ENCODE results near the gene SOAT1. TPM values are rescaled to one million over a fixed set of nuclear protein-coding genes. Genes with fewer than 3 reads are reported as not detected.
A peak's percentile ranks its signal among the peaks of the same experiment; 100 is the strongest.

Gene SOAT1
- total and polyA plus RNA-seq, 2 of the 4 experiments (the other 2 are of a cell fraction), result 19.5 to 19.8 TPM

DNA sequence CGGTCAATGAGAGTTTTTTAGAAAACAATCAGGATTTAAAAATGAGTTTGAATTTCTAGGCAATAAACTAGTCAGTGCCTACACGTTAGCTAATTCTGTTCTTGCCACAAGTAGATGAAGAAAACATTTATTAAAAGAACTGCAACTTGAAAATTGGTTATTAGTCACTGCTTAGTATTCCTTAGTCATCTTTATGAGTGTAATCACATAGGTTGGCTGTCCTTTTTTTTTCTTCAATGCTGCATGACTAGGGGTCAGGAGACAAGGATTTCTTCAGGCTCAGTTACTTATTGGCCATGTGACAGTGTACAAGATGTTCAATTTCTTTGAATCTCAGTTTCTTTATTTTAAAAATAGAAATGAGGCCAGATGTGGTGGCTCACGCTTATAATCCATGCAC is 17.1 kb downstream of the SOAT1 start:
- POLR2A ChIA-PET (ENCODE audit: unreplicated experiment), result no interaction called here
- BruUV-seq (replicated peaks), result no TSS peak
- H2BK15ac ChIP-seq (ENCODE audit: low read depth, low read length), result no peak overlapping the region
- H4K8ac ChIP-seq (ENCODE audit: low read depth in 2 of 2, low read length in 2 of 2), result peak overlapping the region in 1 of 2 experiments; percentile 32; a peak in 2 of 4 replicates
- no peak overlapping the region for H2AFZ ChIP-seq (replicated peaks; ENCODE audit: low read length, poor library complexity)
- H3K4me1 ChIP-seq (ENCODE audit: control insufficient read depth, insufficient read depth, low read length), result peaks cover 2% of the 10 kb centered on the region; the same call in 1 of the 2 replicates
- H3K9me3 ChIP-seq (ENCODE audit: control insufficient read depth, insufficient read depth, low read length), result no peaks in the 10 kb centered on the region
- H3K79me1 ChIP-seq (ENCODE audit: low read depth in 1 of 2, low read length in 2 of 2), result peaks cover 48 to 51% of the 10 kb centered on the region in 2 experiments
- WGBS, 2 experiments (ENCODE audit: extremely low coverage in 2 of 2, insufficient read length in 1 of 2), result no CpG with 5 or more reads among the region's 3 CpGs
- no peak overlapping the region for H3K4me3 ChIP-seq (ENCODE audit: insufficient read depth, low read depth, low read length)
- no peak overlapping the region for H4K5ac ChIP-seq (ENCODE audit: low read depth, low read length)
- H3K27ac ChIP-seq (ENCODE audit: insufficient read depth, low read length), result no peak overlapping the region; the same call in 1 of the 2 replicates
- in situ Hi-C loops (cut with MboI; ENCODE audit: low sequenced_read_pairs), result no loop called here
- CTCF ChIA-PET, result no interaction called here
- H3K18ac ChIP-seq (ENCODE audit: low read depth, low read length), result no peak overlapping the region; the same call in 1 of the 2 replicates
- H3K27me3 ChIP-seq (ENCODE audit: control insufficient read depth, insufficient read depth, low read length), result no peaks in the 10 kb centered on the region
- H3K56ac ChIP-seq (ENCODE audit: extremely low read depth, insufficient read depth, low read length), result no peak overlapping the region
- peak; percentile 96 for DNase-seq
- H2BK5ac ChIP-seq (ENCODE audit: low read depth, low read length, poor library complexity, severe bottlenecking), result peak overlapping the region; percentile 79
- H3K14ac ChIP-seq (replicated peaks; ENCODE audit: low read depth, low read length), result no peak overlapping the region; the same call in 1 of the 2 replicates
- 0 out of 2 replicates have a peak overlapping the region, but pooled peaks have one; percentile 17 for H2BK120ac ChIP-seq (ENCODE audit: low read depth, low read length)
- H3K9me1 ChIP-seq (ENCODE audit: insufficient read depth, low read length), result peaks cover 6% of the 10 kb centered on the region; the same call in 1 of the 2 replicates
- peak; percentile 86 for ATAC-seq (ENCODE audit: low read depth)
- H3K9ac ChIP-seq (ENCODE audit: low read depth, low read length), result no peak overlapping the region
- intact Hi-C loops (cut with micrococcal nuclease), result loop anchor here (5.0 kb wide), 1 partner anchor 42 kb away; no protein-coding TSS in a partner anchor
- no peak overlapping the region for H2AK9ac ChIP-seq (replicated peaks; ENCODE audit: low read depth, low read length, poor library complexity)
- H3K23ac ChIP-seq (ENCODE audit: low read depth, low read length), result no peak overlapping the region; the same call in 1 of the 2 replicates
- H4K20me1 ChIP-seq (ENCODE audit: insufficient read depth, low read length), result 0 out of 2 replicates have a peak, but pooled peaks cover 4% of the 10 kb centered on the region
- dilution Hi-C loops (cut with HindIII; ENCODE audit: low sequenced_read_pairs, unreplicated experiment), result no loop called here
- H2AK5ac ChIP-seq (ENCODE audit: low read depth, low read length), result 0 out of 2 replicates have a peak overlapping the region, but pooled peaks have one; percentile 10
- peak overlapping the region; percentile 17; the same call in 1 of the 2 replicates for H3K4ac ChIP-seq (ENCODE audit: low read depth, low read length)
- peaks cover 4% of the 10 kb centered on the region for H3K36me3 ChIP-seq (ENCODE audit: control insufficient read depth, insufficient read depth, low read length)
- H3K4me2 ChIP-seq (ENCODE audit: low read depth, low read length), result peak overlapping the region; percentile 73; the same call in 1 of the 2 replicates
- no peak overlapping the region for H4K91ac ChIP-seq (ENCODE audit: insufficient read depth, low read depth, low read length)
- H2BK20ac ChIP-seq (ENCODE audit: low read depth, low read length), result no peak overlapping the region; the same call in 1 of the 2 replicates
- TF ChIP-seq FOS (IDR thresholded peaks at IDR 0.05; ENCODE audit: low read depth, low read length), result peak; percentile 85
- TF ChIP-seq POLR2A (IDR thresholded peaks at IDR 0.05; ENCODE audit: low read depth, low read length), result no peak
- TF ChIP-seq RCOR1 (IDR thresholded peaks at IDR 0.05; ENCODE audit: insufficient replicate concordance, low read length), result no peak
- TF ChIP-seq NFE2L2 (IDR thresholded peaks at IDR 0.05; ENCODE audit: low read depth, low read length), result peak; percentile 78
- TF ChIP-seq RFX5 (IDR thresholded peaks at IDR 0.05; ENCODE audit: low read depth, low read length), result no peak
- peak; percentile 49; the same call in 1 of the 2 replicates for TF ChIP-seq MAFK (IDR thresholded peaks at IDR 0.05; ENCODE audit: low read depth, low read length)
- TF ChIP-seq, protein P1, sequence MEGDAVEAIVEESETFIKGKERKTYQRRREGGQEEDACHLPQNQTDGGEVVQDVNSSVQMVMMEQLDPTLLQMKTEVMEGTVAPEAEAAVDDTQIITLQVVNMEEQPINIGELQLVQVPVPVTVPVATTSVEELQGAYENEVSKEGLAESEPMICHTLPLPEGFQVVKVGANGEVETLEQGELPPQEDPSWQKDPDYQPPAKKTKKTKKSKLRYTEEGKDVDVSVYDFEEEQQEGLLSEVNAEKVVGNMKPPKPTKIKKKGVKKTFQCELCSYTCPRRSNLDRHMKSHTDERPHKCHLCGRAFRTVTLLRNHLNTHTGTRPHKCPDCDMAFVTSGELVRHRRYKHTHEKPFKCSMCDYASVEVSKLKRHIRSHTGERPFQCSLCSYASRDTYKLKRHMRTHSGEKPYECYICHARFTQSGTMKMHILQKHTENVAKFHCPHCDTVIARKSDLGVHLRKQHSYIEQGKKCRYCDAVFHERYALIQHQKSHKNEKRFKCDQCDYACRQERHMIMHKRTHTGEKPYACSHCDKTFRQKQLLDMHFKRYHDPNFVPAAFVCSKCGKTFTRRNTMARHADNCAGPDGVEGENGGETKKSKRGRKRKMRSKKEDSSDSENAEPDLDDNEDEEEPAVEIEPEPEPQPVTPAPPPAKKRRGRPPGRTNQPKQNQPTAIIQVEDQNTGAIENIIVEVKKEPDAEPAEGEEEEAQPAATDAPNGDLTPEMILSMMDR (conservative IDR thresholded peaks at IDR 0.05; ENCODE audit: low read depth, low read length), result no peak
- no peak for TF ChIP-seq MXI1 (IDR thresholded peaks at IDR 0.05; ENCODE audit: borderline replicate concordance, low read depth, low read length)
- TF ChIP-seq, protein P2, sequence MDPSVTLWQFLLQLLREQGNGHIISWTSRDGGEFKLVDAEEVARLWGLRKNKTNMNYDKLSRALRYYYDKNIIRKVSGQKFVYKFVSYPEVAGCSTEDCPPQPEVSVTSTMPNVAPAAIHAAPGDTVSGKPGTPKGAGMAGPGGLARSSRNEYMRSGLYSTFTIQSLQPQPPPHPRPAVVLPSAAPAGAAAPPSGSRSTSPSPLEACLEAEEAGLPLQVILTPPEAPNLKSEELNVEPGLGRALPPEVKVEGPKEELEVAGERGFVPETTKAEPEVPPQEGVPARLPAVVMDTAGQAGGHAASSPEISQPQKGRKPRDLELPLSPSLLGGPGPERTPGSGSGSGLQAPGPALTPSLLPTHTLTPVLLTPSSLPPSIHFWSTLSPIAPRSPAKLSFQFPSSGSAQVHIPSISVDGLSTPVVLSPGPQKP (IDR thresholded peaks at IDR 0.05; ENCODE audit: borderline replicate concordance, low read depth, low read length), result no peak
- TF ChIP-seq BHLHE40 (IDR thresholded peaks at IDR 0.05; ENCODE audit: low read depth, low read length), result peak; percentile 36; the same call in 1 of the 2 replicates
- TF ChIP-seq CEBPB (IDR thresholded peaks at IDR 0.05; ENCODE audit: low read depth, low read length), result peak; percentile 63
- TF ChIP-seq CHD1 (IDR thresholded peaks at IDR 0.05; ENCODE audit: low read depth, low read length), result no peak
- TF ChIP-seq, protein P3, sequence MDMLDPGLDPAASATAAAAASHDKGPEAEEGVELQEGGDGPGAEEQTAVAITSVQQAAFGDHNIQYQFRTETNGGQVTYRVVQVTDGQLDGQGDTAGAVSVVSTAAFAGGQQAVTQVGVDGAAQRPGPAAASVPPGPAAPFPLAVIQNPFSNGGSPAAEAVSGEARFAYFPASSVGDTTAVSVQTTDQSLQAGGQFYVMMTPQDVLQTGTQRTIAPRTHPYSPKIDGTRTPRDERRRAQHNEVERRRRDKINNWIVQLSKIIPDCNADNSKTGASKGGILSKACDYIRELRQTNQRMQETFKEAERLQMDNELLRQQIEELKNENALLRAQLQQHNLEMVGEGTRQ (IDR thresholded peaks at IDR 0.05; ENCODE audit: low read depth, low read length), result peak; percentile 84
- TF ChIP-seq RAD21 (IDR thresholded peaks at IDR 0.05; ENCODE audit: low read length), result 0 out of 2 replicates have a peak, but pooled peaks have one; percentile 4
- TF ChIP-seq SMC3 (IDR thresholded peaks at IDR 0.05; ENCODE audit: low read depth, low read length), result no peak
